HEK293T (cell line): ENCODE measurements around the gene BRINP3.
"Not testable (repeated sequence)": the region's sequence is repeated elsewhere in the genome, so short reads cannot be mapped to it uniquely, and the experiment has no call there.

Experiments
- CTCF ChIA-PET: fragments of 350-600 bp; formaldehyde crosslinking; extraction: SDS; loops from one replicate; lab custom pipeline; 2021; ENCODE audit warnings: antibody characterized with exemption, inconsistent platforms; lab: Yijun Ruan, JAX
- POLR2A ChIA-PET: fragments of 350-600 bp; formaldehyde crosslinking; extraction: SDS; loops from one replicate; lab custom pipeline; 2020; ENCODE audit warnings: antibody characterized with exemption, inconsistent platforms; lab: Yijun Ruan, JAX
- DNase-seq: peaks from one replicate; pipeline ENCODE4 v3.0.0; 2012; ENCODE audit warnings: mixed read lengths; ENCODE audit errors: extremely low spot score
- ARNT ChIP-seq: fragments of 450-650 bp; IDR thresholded peaks from 2 replicates; pipeline ENCODE4 v1.6.1; 2017; ENCODE audit warnings: mild to moderate bottlenecking
- BHLHE40 ChIP-seq: fragments of 450-650 bp; IDR thresholded peaks from 2 replicates; pipeline ENCODE4 v1.6.1; 2016; ENCODE audit warnings: mild to moderate bottlenecking, moderate library complexity, borderline replicate concordance
- CTBP1 ChIP-seq: fragments of 450-650 bp; IDR thresholded peaks from 2 replicates; pipeline ENCODE4 v1.6.1; 2016; ENCODE audit warnings: borderline replicate concordance
- ELF4 ChIP-seq: fragments of 450-650 bp; IDR thresholded peaks from 2 replicates; pipeline ENCODE4 v1.6.1; 2017; ENCODE audit warnings: antibody characterized with exemption
- FOXA1 ChIP-seq: fragments of 450-650 bp; IDR thresholded peaks from 2 replicates; pipeline ENCODE4 v1.6.1; 2016; ENCODE audit warnings: mild to moderate bottlenecking
- FOXK2 ChIP-seq: fragments of 450-650 bp; IDR thresholded peaks from 2 replicates; pipeline ENCODE4 v1.6.1; 2016; ENCODE audit warnings: mild to moderate bottlenecking
- FOXM1 ChIP-seq: fragments of 450-650 bp; IDR thresholded peaks from 2 replicates; pipeline ENCODE4 v1.6.1; 2017; ENCODE audit warnings: mild to moderate bottlenecking, borderline replicate concordance
- HDGF ChIP-seq: fragments of 450-650 bp; IDR thresholded peaks from 2 replicates; pipeline ENCODE4 v1.6.1; 2017; ENCODE audit warnings: antibody characterized with exemption, borderline replicate concordance
- L3MBTL2 ChIP-seq: fragments of 450-650 bp; conservative IDR thresholded peaks from 2 replicates; pipeline ENCODE4 v1.6.1; 2016; ENCODE audit warnings: mild to moderate bottlenecking
- LEF1 ChIP-seq: fragments of 450-650 bp; IDR thresholded peaks from 2 replicates; pipeline ENCODE4 v1.6.1; 2017; ENCODE audit warnings: mild to moderate bottlenecking, borderline replicate concordance
- NFRKB ChIP-seq: fragments of 450-650 bp; IDR thresholded peaks from 2 replicates; pipeline ENCODE4 v1.6.1; 2016; ENCODE audit warnings: mild to moderate bottlenecking, moderate library complexity
- PKNOX1 ChIP-seq: fragments of 450-650 bp; IDR thresholded peaks from 2 replicates; pipeline ENCODE4 v1.6.1; 2016
- SP1 ChIP-seq: fragments of 450-650 bp; IDR thresholded peaks from 2 replicates; pipeline ENCODE4 v1.6.1; 2017
- SUZ12 ChIP-seq: fragments of 450-650 bp; IDR thresholded peaks from 2 replicates; pipeline ENCODE4 v1.6.1; 2016; ENCODE audit warnings: mild to moderate bottlenecking
- TARDBP ChIP-seq: fragments of 450-650 bp; IDR thresholded peaks from 2 replicates; pipeline ENCODE4 v1.6.1; 2016
- ZNF384 ChIP-seq: fragments of 450-650 bp; IDR thresholded peaks from 2 replicates; pipeline ENCODE4 v1.6.1; 2016

BRINP3 gene

GRCh38 chr1:190477762-190478148 lies at the start of gene BRINP3:
TSS of gene BRINP3 (minus strand) at chr1:190477864.
- ChIA-PET POLR2A (interaction anchor here (0.8 kb wide), 1 partner anchor 104 kb away, joined by 3 read pairs; no protein-coding TSS in a partner anchor), CTCF (no interaction called here)
- DNase-seq, result no peak

DNA sequence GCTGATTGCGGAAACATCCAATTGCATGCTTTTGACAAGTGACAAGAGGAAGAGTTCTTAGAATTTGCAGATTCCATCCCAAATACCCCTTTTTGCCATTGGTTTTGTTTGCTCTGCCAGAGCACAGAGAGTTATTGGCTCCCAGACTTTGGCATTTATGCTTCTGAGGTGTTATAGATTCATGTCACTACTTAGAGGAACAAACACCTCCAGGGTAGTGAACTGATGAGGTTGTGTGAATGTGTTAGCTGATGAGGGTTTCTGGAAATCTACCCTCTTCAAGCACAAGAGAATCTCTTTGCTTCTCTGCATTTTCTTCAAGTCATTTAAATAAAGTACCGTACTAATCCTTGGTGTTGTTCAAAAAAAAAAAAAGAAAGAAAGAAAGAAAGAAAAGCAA lies 33.9 kb upstream of the BRINP3 start:
- ChIA-PET POLR2A (no interaction called here), CTCF (no interaction called here)
- TF ChIP-seq L3MBTL2 (no peak), ZNF384 (no peak), LEF1 (no peak), ELF4 (no peak), PKNOX1 (no peak), SUZ12 (no peak), HDGF (no peak), ARNT (no peak), FOXA1 (no peak), FOXM1 (no peak), FOXK2 (no peak), CTBP1 (no peak), TARDBP (no peak), NFRKB (no peak), BHLHE40 (no peak), SP1 (no peak)
- no peak for DNase-seq

More at GRCh38 chr1:190477762-190478148, at the start of gene BRINP3:
- no peak for TF ChIP-seq NFRKB
- TF ChIP-seq PKNOX1, result no peak
- TF ChIP-seq ARNT, result no peak
- no peak for TF ChIP-seq ZNF384
- TF ChIP-seq ELF4, result no peak
- TF ChIP-seq LEF1, result no peak
- TF ChIP-seq BHLHE40, result no peak
- no peak for TF ChIP-seq L3MBTL2
- no peak for TF ChIP-seq SP1
- TF ChIP-seq FOXA1, result no peak
- TF ChIP-seq FOXM1, result no peak
- TF ChIP-seq FOXK2, result no peak
- no peak for TF ChIP-seq HDGF

GRCh38 chr1:190507357-190507756 lies 29.7 kb upstream of the BRINP3 start:
- ChIA-PET POLR2A (no interaction called here), CTCF (no interaction called here)
- TF ChIP-seq FOXA1 (no peak), PKNOX1 (no peak), NFRKB (no peak), HDGF (no peak), TARDBP (no peak), BHLHE40 (no peak), FOXK2 (no peak), SUZ12 (no peak), ARNT (no peak), ZNF384 (no peak), L3MBTL2 (no peak)
- DNase-seq, result no peak

GRCh38 chr1:190504539-190504938 lies 26.9 kb upstream of the BRINP3 start:
- CTCF ChIA-PET, DNase-seq, POLR2A ChIA-PET: not testable (repeated sequence)

GRCh38 chr1:190497565-190497964 lies 19.9 kb upstream of the BRINP3 start:
- POLR2A ChIA-PET, result no interaction called here
- no peak for DNase-seq
- TF ChIP-seq L3MBTL2 (no peak), PKNOX1 (peak; percentile 7; the same call in 1 of the 2 replicates)
- CTCF ChIA-PET, result no interaction called here

DNA sequence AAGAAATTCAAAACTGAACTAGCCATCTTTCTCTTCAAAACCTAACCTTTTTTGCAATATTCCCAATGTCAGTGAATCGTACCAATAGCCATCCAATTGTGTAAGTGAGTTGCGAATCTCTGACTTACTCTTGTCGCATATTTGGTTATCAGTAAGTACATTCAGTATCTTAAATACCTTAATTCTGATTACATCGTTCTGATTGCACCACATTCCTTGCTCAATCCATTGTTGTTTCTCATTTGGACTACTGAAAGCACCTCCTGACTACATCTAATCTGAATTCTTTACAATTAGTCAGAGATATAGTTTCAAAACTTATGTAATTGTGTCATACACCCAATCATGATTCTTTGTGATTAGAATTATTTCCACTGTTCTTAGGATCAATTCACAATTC lies 16.8 kb upstream of the BRINP3 start:
- CTCF ChIA-PET, result no interaction called here
- no peak for TF ChIP-seq BHLHE40
- no peak for TF ChIP-seq FOXK2
- TF ChIP-seq TARDBP, result no peak
- TF ChIP-seq ZNF384, result no peak
- no peak for TF ChIP-seq L3MBTL2
- no peak for TF ChIP-seq SUZ12
- no peak for TF ChIP-seq ARNT
- TF ChIP-seq NFRKB, result no peak
- TF ChIP-seq CTBP1, result no peak
- no peak for TF ChIP-seq HDGF
- TF ChIP-seq PKNOX1, result no peak
- no peak for TF ChIP-seq ELF4
- no peak for TF ChIP-seq FOXM1
- no peak for TF ChIP-seq FOXA1
- TF ChIP-seq SP1, result no peak
- DNase-seq, result no peak
- POLR2A ChIA-PET, result interaction anchor here (0.6 kb wide), 1 partner anchor 1819 kb away, joined by 3 read pairs; no protein-coding TSS in a partner anchor
